ENCODE results near the gene CACNA1G.

Gene CACNA1G

DNA sequence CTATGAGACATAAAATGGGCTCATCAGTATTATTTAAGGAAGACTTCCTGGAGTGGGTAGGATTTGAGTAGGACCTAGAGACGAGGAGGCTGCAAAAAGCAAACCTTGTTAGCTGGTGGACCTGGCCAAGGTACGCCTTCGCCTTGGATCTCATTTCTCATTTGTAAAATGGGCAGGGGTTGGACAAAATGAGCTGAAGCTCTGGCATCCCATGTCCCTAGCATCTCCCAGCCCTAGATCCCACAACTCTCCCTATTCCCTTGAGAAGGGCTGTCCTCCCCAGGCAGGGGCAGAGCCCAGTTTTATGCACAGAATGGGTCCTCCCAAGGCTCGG is 13.8 kb upstream of the CACNA1G start:
- peaks cover 7 to 15% of the 10 kb centered on the region in 2 donors for H3K27me3 Mint-ChIP-seq
- H3K4me3 Mint-ChIP-seq = peak overlapping the region; percentile 77 to 78
- DNase-seq (no peak), ATAC-seq (replicated peaks) (no peak)
- peaks cover 6% of the 10 kb centered on the region for H3K36me3 Mint-ChIP-seq (ENCODE audit: insufficient read depth)
- peaks cover 15 to 17% of the 10 kb centered on the region in 2 donors for H3K4me1 Mint-ChIP-seq (ENCODE audit: low read depth in 2 of 2)
- no peaks in the 10 kb centered on the region for H3K9me3 Mint-ChIP-seq
- peak overlapping the region in 1 of 2 donors; percentile 63 for H3K27ac Mint-ChIP-seq

DNA sequence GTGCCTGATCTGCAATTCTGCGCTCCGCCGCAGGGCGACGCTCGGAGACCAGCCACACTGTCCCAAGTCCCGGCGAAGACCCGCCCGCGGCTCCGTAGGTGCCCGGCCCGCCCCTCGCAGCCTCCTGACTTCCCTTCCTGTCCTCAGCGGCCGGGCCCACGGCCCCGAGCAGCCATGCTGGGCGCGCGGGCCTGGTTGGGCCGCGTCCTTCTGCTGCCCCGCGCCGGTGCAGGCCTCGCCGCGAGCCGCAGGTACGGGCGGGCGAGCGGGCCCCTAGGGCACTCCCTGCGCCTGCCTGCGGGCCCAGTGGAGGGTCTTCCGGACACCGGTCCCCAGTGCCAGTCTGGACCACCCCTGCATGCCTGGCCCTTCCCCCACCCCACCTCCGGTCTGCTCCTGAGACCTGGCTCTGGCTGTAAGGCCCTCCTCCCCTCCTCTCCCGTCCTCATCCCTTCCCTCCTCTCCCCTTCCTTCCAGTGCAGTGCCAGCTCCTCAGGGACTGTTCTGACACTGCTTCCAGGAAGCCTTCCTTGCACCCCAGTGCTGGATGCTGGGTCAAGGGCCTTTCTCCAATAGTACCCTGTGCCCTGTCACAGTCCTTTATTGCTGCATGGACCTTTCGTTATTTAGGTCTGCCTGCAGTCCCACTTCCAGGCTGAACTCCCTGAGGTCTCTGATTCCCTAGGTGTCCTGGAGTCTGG is 13.3 kb upstream of the CACNA1G start, which contains the start of gene SPATA20:
Gene SPATA20, plus strand, starts transcription at position 140 of the 701 bp plus-strand sequence. Its CDS starts 35 bp downstream, at position 175.
- Mint-ChIP-seq H3K36me3 (ENCODE audit: insufficient read depth) (peaks cover 7% of the 10 kb centered on the region), H3K4me1 (ENCODE audit: low read depth in 2 of 2) (peaks cover 13 to 16% of the 10 kb centered on the region in 2 donors), H3K27ac (peak within 1 kb of the TSS; percentile 46 to 88), H3K27me3 (peaks cover 7 to 15% of the 10 kb centered on the region in 2 donors), H3K9me3 (no peaks in the 10 kb centered on the region), H3K4me3 (peak within 1 kb of the TSS; percentile 77 to 78)
- peak; percentile 84 for ATAC-seq (replicated peaks)
- DNase-seq = peak; percentile 82 to 87 (median 84)

DNA sequence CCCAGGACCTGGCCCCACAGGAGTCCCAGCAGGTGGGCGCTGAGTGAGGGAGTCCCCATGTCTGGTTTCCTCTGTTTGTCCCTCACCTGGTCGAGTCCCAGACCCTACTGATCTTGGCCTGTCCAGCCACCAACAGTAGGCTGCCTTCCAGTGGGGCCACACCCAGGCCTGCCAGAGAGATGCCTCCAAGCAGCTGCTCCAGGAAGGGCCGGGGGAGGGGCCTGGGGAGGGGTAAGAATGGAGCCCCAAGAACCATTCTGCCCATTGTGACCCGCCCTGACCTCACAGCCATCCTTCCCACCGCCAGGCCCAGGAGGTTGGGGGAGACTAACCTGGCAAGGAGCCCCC is 12.8 kb upstream of the CACNA1G start:
- DNase-seq = no peak
- Mint-ChIP-seq H3K4me3 (peak overlapping the region; percentile 77 to 78), H3K36me3 (ENCODE audit: insufficient read depth) (peaks cover 10% of the 10 kb centered on the region), H3K27me3 (peaks cover 7 to 15% of the 10 kb centered on the region in 2 donors), H3K9me3 (no peaks in the 10 kb centered on the region), H3K4me1 (ENCODE audit: low read depth in 2 of 2) (peaks cover 13 to 16% of the 10 kb centered on the region in 2 donors), H3K27ac (peak overlapping the region; percentile 46 to 88)
- ATAC-seq (replicated peaks) = no peak

DNA sequence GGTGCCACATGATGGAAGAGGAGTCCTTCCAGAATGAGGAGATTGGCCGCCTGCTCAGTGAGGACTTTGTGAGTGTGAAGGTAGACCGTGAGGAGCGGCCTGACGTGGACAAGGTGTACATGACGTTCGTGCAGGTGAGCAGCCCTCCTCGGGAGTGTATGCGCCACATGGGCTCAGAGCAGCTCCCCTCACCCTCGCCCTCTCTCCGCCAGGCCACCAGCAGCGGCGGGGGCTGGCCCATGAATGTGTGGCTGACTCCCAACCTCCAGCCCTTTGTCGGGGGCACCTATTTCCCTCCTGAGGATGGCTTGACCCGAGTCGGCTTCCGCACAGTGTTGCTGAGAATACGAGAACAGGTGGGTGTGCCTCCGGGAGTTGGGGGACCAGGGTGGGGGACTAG is 11.7 kb upstream of the CACNA1G start:
- H3K27ac Mint-ChIP-seq = peak overlapping the region in 1 of 2 donors; percentile 46

DNA sequence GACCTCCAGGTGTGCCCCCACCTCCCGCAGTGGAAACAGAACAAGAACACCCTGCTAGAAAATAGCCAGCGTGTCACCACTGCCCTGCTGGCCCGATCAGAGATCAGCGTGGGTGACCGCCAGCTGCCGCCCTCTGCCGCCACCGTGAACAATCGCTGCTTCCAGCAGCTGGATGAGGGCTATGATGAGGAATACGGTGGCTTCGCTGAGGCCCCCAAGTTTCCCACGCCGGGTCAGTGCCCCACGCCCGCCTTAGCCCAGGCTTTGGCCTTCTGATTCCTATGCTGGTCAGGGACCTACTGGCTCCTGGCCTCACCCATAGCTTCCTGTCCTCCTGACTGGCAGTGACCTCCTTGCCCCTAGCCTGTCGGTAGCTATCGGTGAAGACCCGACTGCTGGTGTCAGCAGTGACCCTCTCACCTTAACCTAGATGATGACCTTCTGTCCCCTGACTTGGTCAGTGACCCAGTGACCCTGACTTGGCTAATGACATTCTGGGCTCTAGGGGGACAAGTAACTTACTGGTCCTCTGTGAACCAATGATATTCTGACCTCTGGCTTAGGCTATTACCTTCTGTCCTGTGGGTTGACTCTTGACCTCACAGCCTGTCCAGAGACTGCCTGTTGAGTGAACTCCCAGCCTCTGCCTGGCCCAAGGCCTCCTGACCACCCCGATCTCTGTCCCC is 11.1 kb upstream of the CACNA1G start:
- Mint-ChIP-seq H3K9me3 (no peaks in the 10 kb centered on the region), H3K36me3 (ENCODE audit: insufficient read depth) (peaks cover 10% of the 10 kb centered on the region)

More for the DNA sequence above, 11.7 kb upstream of the CACNA1G start:
- ATAC-seq (replicated peaks) = no peak
- H3K27me3 Mint-ChIP-seq = peaks cover 7 to 12% of the 10 kb centered on the region in 2 donors
- peaks cover 10% of the 10 kb centered on the region for H3K36me3 Mint-ChIP-seq (ENCODE audit: insufficient read depth)
- H3K9me3 Mint-ChIP-seq = no peaks in the 10 kb centered on the region
- peaks cover 13 to 16% of the 10 kb centered on the region in 2 donors for H3K4me1 Mint-ChIP-seq (ENCODE audit: low read depth in 2 of 2)
- H3K4me3 Mint-ChIP-seq = peak overlapping the region in 1 of 2 donors; percentile 78
- no peak for DNase-seq

DNA sequence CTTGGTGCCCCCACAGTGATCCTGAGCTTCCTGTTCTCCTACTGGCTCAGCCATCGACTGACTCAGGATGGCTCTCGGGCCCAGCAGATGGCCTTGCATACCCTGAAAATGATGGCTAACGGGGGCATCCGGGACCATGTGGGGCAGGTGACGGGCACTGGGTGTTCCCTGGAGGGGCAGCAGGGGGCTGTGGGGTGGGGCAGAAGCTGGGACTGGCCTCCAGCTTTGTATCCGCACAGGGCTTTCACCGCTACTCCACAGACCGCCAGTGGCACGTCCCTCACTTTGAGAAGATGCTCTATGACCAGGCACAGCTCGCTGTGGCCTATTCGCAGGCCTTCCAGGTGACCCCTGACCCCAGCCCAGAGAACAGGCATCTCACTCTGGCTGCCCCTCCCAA is 10.5 kb upstream of the CACNA1G start:
- Mint-ChIP-seq H3K4me1 (ENCODE audit: low read depth in 2 of 2) (peaks cover 8 to 12% of the 10 kb centered on the region in 2 donors), H3K27me3 (peaks cover 0 to 1% of the 10 kb centered on the region in 2 donors), H3K27ac (no peak overlapping the region), H3K9me3 (no peaks in the 10 kb centered on the region), H3K36me3 (ENCODE audit: insufficient read depth) (peaks cover 7% of the 10 kb centered on the region), H3K4me3 (no peak overlapping the region)
- DNase-seq = no peak
- no peak for ATAC-seq (replicated peaks)

More for the DNA sequence above, 11.1 kb upstream of the CACNA1G start:
- H3K4me1 Mint-ChIP-seq (ENCODE audit: low read depth in 2 of 2) = peaks cover 10 to 13% of the 10 kb centered on the region in 2 donors
- DNase-seq (no peak), ATAC-seq (replicated peaks) (no peak)
- no peak overlapping the region for H3K4me3 Mint-ChIP-seq
- H3K27me3 Mint-ChIP-seq = peaks cover 4 to 7% of the 10 kb centered on the region in 2 donors
- no peak overlapping the region for H3K27ac Mint-ChIP-seq

DNA sequence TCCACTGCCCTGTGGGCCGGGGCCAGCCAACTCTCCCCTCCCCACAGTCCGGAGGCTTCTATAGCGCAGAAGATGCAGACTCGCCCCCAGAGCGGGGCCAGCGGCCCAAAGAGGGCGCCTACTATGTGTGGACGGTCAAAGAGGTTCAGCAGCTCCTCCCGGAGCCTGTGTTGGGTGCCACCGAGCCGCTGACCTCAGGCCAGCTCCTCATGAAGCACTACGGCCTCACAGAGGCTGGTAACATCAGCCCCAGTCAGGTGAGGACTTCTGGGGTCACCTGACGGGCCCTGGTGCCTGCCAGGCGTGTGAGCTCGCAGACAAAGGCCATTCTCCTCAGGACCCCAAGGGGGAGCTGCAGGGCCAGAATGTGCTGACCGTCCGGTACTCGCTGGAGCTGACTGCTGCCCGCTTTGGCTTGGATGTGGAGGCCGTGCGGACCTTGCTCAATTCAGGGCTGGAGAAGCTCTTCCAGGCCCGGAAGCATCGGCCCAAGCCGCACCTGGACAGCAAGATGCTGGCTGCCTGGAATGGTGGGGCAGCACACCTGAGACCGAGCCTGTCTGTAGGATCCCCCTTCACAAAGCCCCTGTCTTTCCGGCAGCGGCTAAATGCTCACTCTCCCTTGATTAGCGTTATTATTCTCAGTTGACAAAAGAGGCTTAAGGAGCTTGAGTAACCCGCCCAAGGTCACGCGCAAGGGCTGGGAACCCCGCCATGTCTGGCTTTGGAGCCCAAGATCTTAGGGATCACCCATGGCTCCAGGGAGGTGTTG is 9.7 kb upstream of the CACNA1G start:
- Mint-ChIP-seq H3K27ac (no peak overlapping the region), H3K27me3 (no peaks in the 10 kb centered on the region), H3K4me1 (ENCODE audit: low read depth in 2 of 2) (peaks cover 8 to 12% of the 10 kb centered on the region in 2 donors), H3K9me3 (no peaks in the 10 kb centered on the region), H3K36me3 (ENCODE audit: insufficient read depth) (peaks cover 7% of the 10 kb centered on the region), H3K4me3 (no peak overlapping the region)
- ATAC-seq (replicated peaks) (no peak), DNase-seq (no peak)

DNA sequence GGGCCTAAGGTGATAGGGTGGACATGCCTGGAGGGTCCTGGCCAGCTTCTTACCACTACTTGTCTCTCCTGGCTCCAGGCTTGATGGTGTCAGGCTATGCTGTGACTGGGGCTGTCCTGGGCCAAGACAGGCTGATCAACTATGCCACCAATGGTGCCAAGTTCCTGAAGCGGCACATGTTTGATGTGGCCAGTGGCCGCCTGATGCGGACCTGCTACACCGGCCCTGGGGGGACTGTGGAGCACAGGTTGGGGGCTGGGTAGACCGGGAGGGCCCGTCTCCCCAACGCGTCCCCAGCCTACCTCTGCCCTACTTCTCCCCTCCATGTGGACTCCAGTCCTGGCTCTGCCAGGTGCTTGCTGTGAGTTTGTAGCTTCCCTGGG is 9.1 kb upstream of the CACNA1G start:
- Mint-ChIP-seq H3K4me1 (ENCODE audit: low read depth in 2 of 2) (peaks cover 8 to 9% of the 10 kb centered on the region in 2 donors), H3K27me3 (peaks cover 0 to 2% of the 10 kb centered on the region in 2 donors), H3K9me3 (no peaks in the 10 kb centered on the region), H3K27ac (no peak overlapping the region), H3K4me3 (no peak overlapping the region), H3K36me3 (ENCODE audit: insufficient read depth) (peaks cover 7% of the 10 kb centered on the region)
- DNase-seq (no peak), ATAC-seq (replicated peaks) (no peak)

DNA sequence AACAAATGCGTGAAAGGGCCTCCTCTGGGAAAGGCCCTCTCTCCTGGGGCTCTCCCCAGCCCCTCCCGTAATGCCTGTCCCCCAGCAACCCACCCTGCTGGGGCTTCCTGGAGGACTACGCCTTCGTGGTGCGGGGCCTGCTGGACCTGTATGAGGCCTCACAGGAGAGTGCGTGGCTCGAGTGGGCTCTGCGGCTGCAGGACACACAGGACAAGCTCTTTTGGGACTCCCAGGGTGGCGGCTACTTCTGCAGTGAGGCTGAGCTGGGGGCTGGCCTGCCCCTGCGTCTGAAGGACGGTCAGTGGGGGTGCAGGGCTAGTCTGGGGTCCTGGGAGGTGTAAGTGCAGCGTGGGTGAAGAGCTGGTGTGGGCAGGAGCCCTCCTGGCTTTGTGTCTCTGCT is 8.6 kb upstream of the CACNA1G start:
- DNase-seq (no peak), ATAC-seq (replicated peaks) (no peak)
- Mint-ChIP-seq H3K9me3 (no peaks in the 10 kb centered on the region), H3K36me3 (ENCODE audit: insufficient read depth) (peaks cover 7% of the 10 kb centered on the region), H3K27ac (no peak overlapping the region), H3K4me3 (no peak overlapping the region), H3K27me3 (peaks cover 0 to 7% of the 10 kb centered on the region in 2 donors), H3K4me1 (ENCODE audit: low read depth in 2 of 2) (peaks cover 7 to 8% of the 10 kb centered on the region in 2 donors)

DNA sequence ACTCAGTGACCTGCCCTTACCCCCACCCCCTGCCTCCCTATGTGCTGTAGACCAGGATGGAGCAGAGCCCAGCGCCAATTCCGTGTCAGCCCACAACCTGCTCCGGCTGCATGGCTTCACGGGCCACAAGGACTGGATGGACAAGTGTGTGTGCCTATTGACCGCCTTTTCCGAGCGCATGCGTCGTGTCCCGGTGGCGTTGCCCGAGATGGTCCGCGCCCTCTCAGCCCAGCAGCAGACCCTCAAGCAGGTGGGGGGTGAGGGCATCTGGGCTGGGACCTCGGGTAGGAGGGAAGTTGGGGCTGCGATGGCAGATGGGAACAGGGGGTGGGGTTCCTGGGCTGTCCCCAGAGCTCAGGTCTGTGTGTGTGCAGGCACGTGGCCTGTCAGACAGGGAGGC is 6.3 kb upstream of the CACNA1G start:
- Mint-ChIP-seq H3K27ac (no peak overlapping the region), H3K4me1 (ENCODE audit: low read depth in 2 of 2) (peaks cover 4 to 6% of the 10 kb centered on the region in 2 donors), H3K36me3 (ENCODE audit: insufficient read depth) (peaks cover 10% of the 10 kb centered on the region), H3K9me3 (no peaks in the 10 kb centered on the region), H3K27me3 (peaks cover 11 to 30% of the 10 kb centered on the region in 2 donors), H3K4me3 (no peak overlapping the region)
- DNase-seq = no peak
- ATAC-seq (replicated peaks) = no peak

DNA sequence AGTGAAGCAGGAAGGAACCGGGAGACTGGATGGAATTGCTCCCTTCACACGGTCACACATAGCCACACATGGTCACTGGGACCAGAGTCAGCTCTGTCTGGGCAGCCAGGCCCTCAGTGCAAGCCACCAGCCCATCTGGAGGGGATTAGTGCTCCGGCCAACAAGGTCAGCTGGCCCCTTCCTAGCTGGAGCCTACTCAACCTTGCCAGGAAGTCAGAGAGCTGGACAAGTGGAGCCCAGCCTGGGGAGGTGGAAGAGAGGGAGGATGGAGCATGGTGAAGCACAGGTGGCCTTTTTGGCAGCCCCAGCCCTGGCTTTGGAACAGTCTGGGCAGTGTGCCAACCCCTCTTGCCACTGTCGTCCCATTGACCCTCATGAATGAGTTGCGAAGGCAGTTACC is 3.7 kb upstream of the CACNA1G start:
- peaks cover 22 to 43% of the 10 kb centered on the region in 2 donors for H3K27me3 Mint-ChIP-seq
- no peak for ATAC-seq (replicated peaks)
- no peak for DNase-seq
- H3K36me3 Mint-ChIP-seq (ENCODE audit: insufficient read depth) = peaks cover 11% of the 10 kb centered on the region
- no peak overlapping the region for H3K4me3 Mint-ChIP-seq
- H3K9me3 Mint-ChIP-seq = no peaks in the 10 kb centered on the region
- H3K4me1 Mint-ChIP-seq (ENCODE audit: low read depth in 2 of 2) = peaks cover 12 to 15% of the 10 kb centered on the region in 2 donors
- no peak overlapping the region for H3K27ac Mint-ChIP-seq

DNA sequence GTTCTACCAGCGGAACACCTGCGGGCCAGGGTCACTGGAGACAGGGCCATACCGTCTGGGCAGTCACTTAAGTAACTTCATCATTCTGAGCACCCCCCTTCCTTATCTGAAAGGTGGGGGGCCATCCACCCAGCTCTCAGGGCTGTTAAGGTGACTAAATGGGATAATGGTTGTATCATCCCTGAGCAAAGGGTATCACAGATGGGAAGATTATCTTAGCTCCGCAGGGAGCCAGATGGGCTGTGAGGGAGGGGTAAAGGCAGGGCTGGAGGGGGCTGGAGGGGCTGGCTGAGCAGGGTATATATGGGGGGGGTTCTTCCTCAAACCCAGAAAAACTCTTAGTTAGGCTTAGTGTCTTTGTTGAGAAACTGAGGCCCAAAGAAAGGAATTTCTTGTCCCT is 2.9 kb upstream of the CACNA1G start:
- H3K4me1 Mint-ChIP-seq (ENCODE audit: low read depth in 2 of 2) = peaks cover 18 to 20% of the 10 kb centered on the region in 2 donors
- H3K27ac Mint-ChIP-seq = no peak overlapping the region
- ATAC-seq (replicated peaks) (no peak), DNase-seq (no peak)
- no peaks in the 10 kb centered on the region for H3K9me3 Mint-ChIP-seq
- no peak overlapping the region for H3K4me3 Mint-ChIP-seq
- peaks cover 10% of the 10 kb centered on the region for H3K36me3 Mint-ChIP-seq (ENCODE audit: insufficient read depth)
- peaks cover 30 to 51% of the 10 kb centered on the region in 2 donors for H3K27me3 Mint-ChIP-seq

DNA sequence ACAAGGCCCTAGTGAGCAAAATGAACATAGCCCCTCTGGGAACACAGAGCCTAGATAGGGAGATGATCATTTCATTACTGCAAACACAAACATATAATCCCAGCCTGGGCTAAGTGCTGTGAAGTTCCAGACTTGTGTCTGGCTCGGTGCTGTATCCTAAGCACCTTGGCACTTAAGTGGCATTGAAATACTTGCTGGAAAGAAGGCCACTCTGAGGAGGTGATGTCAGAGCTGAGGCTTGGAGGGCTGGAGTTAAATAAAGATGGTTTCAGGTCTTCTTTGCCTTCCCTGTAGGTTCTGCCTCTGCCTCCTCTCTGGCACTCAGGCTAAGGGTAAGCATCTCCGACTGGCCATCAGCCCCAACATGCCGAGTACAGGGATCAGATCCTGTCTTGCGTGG is 2.4 kb upstream of the CACNA1G start:
- no peak overlapping the region for H3K27ac Mint-ChIP-seq
- H3K9me3 Mint-ChIP-seq = no peaks in the 10 kb centered on the region
- DNase-seq (no peak), ATAC-seq (replicated peaks) (no peak)
- peaks cover 10% of the 10 kb centered on the region for H3K36me3 Mint-ChIP-seq (ENCODE audit: insufficient read depth)
- peaks cover 30 to 56% of the 10 kb centered on the region in 2 donors for H3K27me3 Mint-ChIP-seq
- peak overlapping the region; percentile 82 to 86 for H3K4me3 Mint-ChIP-seq
- peaks cover 18 to 21% of the 10 kb centered on the region in 2 donors for H3K4me1 Mint-ChIP-seq (ENCODE audit: low read depth in 2 of 2)
